ENCODE results near the gene MAP2K1. TPM values are rescaled to one million over a fixed set of nuclear protein-coding genes. Genes with fewer than 3 reads are reported as not detected.
A peak's percentile ranks its signal among the peaks of the same experiment; 100 is the strongest.

MAP2K1 gene
- total and polyA plus RNA-seq, 9 of the 15 experiments (the other 6 are each of a cell fraction or from before 2014, with no cell fraction given): 7.5 to 58.3 (median 30.0) TPM

DNA sequence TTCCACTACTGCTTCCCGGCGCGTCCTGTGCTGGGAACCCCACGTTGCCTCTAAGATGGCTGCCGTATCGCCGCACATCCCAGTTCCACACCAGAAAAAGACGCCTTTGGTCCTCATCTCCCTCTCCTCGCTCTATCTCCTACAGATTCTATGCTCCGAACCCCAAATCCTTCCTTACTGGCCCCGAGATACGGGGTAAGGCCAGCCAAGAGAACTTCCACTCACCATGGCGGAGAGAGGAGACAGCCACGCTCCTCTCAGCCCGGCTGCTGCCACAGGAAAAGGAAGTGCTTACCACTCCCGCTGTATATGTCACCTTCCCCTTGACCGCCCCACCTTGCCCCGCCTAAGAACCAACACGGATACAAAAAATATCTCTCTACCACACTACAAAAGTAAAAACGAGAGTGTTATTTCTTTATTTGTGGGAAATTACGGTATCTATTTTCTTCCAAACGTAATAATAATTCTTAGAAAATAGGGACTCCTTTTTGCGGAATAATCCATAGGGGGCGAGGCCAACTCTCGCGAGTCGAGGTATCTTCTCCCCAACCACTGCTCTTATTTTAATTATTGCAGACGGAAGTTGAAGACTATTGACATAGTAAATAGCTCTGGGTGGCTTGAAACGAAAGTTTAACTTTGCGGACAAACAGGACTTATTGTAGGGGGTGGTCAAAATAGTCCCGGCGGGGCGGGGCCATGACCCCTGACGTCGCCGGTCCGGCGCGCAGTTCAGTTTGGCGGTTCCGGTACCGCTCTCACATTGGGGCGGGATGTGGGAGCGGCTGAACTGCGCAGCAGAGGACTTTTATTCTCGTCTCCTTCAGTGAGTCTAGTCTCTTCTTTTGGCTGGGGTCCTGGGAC is 118.1 kb downstream of the MAP2K1 start, which contains the start of the genes RPL4 and ZWILCH (continued):
- no peak for TF ChIP-seq BDP1 (IDR thresholded peaks at IDR 0.05; ENCODE audit: insufficient read depth, insufficient read length)
- TF ChIP-seq ZNF695 (CRISPR knock-in tag; IDR thresholded peaks at IDR 0.05): no peak
- TF ChIP-seq, protein P1, sequence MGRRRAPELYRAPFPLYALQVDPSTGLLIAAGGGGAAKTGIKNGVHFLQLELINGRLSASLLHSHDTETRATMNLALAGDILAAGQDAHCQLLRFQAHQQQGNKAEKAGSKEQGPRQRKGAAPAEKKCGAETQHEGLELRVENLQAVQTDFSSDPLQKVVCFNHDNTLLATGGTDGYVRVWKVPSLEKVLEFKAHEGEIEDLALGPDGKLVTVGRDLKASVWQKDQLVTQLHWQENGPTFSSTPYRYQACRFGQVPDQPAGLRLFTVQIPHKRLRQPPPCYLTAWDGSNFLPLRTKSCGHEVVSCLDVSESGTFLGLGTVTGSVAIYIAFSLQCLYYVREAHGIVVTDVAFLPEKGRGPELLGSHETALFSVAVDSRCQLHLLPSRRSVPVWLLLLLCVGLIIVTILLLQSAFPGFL (CRISPR knock-in tag; IDR thresholded peaks at IDR 0.05): no peak
- no peak for TF ChIP-seq PURB (CRISPR knock-in tag; IDR thresholded peaks at IDR 0.05; ENCODE audit: low read depth)
- TF ChIP-seq ZNF561 (CRISPR knock-in tag; conservative IDR thresholded peaks at IDR 0.05): no peak
- TF ChIP-seq, protein P2, sequence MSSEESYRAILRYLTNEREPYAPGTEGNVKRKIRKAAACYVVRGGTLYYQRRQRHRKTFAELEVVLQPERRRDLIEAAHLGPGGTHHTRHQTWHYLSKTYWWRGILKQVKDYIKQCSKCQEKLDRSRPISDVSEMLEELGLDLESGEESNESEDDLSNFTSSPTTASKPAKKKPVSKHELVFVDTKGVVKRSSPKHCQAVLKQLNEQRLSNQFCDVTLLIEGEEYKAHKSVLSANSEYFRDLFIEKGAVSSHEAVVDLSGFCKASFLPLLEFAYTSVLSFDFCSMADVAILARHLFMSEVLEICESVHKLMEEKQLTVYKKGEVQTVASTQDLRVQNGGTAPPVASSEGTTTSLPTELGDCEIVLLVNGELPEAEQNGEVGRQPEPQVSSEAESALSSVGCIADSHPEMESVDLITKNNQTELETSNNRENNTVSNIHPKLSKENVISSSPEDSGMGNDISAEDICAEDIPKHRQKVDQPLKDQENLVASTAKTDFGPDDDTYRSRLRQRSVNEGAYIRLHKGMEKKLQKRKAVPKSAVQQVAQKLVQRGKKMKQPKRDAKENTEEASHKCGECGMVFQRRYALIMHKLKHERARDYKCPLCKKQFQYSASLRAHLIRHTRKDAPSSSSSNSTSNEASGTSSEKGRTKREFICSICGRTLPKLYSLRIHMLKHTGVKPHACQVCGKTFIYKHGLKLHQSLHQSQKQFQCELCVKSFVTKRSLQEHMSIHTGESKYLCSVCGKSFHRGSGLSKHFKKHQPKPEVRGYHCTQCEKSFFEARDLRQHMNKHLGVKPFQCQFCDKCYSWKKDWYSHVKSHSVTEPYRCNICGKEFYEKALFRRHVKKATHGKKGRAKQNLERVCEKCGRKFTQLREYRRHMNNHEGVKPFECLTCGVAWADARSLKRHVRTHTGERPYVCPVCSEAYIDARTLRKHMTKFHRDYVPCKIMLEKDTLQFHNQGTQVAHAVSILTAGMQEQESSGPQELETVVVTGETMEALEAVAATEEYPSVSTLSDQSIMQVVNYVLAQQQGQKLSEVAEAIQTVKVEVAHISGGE (CRISPR knock-in tag; IDR thresholded peaks at IDR 0.05): peak in 1 of 3 experiments; percentile 77; a peak in 1 of 6 replicates
- TF ChIP-seq KHSRP (IDR thresholded peaks at IDR 0.05): no peak
- no peak for TF ChIP-seq EZH2 (IDR thresholded peaks at IDR 0.05; ENCODE audit: borderline replicate concordance, low read depth, low read length)
- TF ChIP-seq, protein P3, sequence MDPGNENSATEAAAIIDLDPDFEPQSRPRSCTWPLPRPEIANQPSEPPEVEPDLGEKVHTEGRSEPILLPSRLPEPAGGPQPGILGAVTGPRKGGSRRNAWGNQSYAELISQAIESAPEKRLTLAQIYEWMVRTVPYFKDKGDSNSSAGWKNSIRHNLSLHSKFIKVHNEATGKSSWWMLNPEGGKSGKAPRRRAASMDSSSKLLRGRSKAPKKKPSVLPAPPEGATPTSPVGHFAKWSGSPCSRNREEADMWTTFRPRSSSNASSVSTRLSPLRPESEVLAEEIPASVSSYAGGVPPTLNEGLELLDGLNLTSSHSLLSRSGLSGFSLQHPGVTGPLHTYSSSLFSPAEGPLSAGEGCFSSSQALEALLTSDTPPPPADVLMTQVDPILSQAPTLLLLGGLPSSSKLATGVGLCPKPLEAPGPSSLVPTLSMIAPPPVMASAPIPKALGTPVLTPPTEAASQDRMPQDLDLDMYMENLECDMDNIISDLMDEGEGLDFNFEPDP (CRISPR knock-in tag; IDR thresholded peaks at IDR 0.05): 0 out of 2 replicates have a peak, but pooled peaks have one; percentile 47
- no peak for TF ChIP-seq WHSC1 (IDR thresholded peaks at IDR 0.05; ENCODE audit: low read length)
- no peak for TF ChIP-seq NCOA4 (IDR thresholded peaks at IDR 0.05; ENCODE audit: partially characterized antibody)
- TF ChIP-seq, protein P4, sequence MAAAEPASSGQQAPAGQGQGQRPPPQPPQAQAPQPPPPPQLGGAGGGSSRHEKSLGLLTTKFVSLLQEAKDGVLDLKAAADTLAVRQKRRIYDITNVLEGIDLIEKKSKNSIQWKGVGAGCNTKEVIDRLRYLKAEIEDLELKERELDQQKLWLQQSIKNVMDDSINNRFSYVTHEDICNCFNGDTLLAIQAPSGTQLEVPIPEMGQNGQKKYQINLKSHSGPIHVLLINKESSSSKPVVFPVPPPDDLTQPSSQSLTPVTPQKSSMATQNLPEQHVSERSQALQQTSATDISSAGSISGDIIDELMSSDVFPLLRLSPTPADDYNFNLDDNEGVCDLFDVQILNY (CRISPR knock-in tag; IDR thresholded peaks at IDR 0.05): no peak
- TF ChIP-seq BCOR (IDR thresholded peaks at IDR 0.05): peak; percentile 65
- TF ChIP-seq, protein P5, sequence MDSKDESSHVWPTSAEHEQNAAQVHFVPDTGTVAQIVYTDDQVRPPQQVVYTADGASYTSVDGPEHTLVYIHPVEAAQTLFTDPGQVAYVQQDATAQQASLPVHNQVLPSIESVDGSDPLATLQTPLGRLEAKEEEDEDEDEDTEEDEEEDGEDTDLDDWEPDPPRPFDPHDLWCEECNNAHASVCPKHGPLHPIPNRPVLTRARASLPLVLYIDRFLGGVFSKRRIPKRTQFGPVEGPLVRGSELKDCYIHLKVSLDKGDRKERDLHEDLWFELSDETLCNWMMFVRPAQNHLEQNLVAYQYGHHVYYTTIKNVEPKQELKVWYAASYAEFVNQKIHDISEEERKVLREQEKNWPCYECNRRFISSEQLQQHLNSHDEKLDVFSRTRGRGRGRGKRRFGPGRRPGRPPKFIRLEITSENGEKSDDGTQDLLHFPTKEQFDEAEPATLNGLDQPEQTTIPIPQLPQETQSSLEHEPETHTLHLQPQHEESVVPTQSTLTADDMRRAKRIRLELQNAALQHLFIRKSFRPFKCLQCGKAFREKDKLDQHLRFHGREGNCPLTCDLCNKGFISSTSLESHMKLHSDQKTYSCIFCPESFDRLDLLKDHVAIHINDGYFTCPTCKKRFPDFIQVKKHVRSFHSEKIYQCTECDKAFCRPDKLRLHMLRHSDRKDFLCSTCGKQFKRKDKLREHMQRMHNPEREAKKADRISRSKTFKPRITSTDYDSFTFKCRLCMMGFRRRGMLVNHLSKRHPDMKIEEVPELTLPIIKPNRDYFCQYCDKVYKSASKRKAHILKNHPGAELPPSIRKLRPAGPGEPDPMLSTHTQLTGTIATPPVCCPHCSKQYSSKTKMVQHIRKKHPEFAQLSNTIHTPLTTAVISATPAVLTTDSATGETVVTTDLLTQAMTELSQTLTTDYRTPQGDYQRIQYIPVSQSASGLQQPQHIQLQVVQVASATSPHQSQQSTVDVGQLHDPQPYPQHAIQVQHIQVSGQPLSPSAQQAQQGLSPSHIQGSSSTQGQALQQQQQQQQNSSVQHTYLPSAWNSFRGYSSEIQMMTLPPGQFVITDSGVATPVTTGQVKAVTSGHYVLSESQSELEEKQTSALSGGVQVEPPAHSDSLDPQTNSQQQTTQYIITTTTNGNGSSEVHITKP (IDR thresholded peaks at IDR 0.05; ENCODE audit: partially characterized antibody): peak; percentile 77
- no peak for TF ChIP-seq ZNF507 (tag; conservative IDR thresholded peaks at IDR 0.05)
